Cardiac muscle cell (in vitro differentiated cells and primary cell): ENCODE results near the gene TMPRSS7. TPM values are rescaled to one million over a fixed set of nuclear protein-coding genes. Genes with fewer than 3 reads are reported as not detected.

Experiments
- DNase-seq, 2 donors: peaks; one replicate each; pipeline versions ENCODE4 v3.0.0 to v3.0.0-alpha.2; 2010 to 2017; ENCODE audit warnings: low read depth in 1 of 2, low spot score in 1 of 2
- H3K27ac ChIP-seq: fragments of 200-600 bp; sonication (generic); 2 replicates; pipeline ENCODE4 v1.5.1; 2016
- H3K27me3 ChIP-seq: fragments of 200-600 bp; sonication (generic); 2 replicates; pipeline ENCODE4 v1.6.0; 2016; ENCODE audit warnings: control low read depth
- H3K36me3 ChIP-seq: fragments of 200-600 bp; sonication (generic); 2 replicates; pipeline ENCODE4 v1.5.1; 2016; ENCODE audit warnings: control low read depth
- H3K4me1 ChIP-seq: fragments of 200-600 bp; sonication (generic); 2 replicates; pipeline ENCODE4 v1.8.1; 2017; ENCODE audit warnings: low read depth, mild to moderate bottlenecking, mixed run types
- H3K4me3 ChIP-seq: fragments of 200-600 bp; sonication (generic); 2 replicates; pipeline ENCODE4 v1.5.1; 2016; ENCODE audit warnings: mild to moderate bottlenecking
- H3K9me3 ChIP-seq: fragments of 200-600 bp; sonication (generic); 2 replicates; pipeline ENCODE4 v1.5.1; 2017; ENCODE audit warnings: low read depth, mild to moderate bottlenecking, control low read depth
- CTCF ChIP-seq: IDR thresholded peaks from 2 replicates; pipeline ENCODE4 v1.5.1; 2012; ENCODE audit warnings: low read depth, mild to moderate bottlenecking, low read length
- polyA plus RNA-seq: library from polyadenylated mRNA; unstranded; fragments of >200 nt; fragmentation: Nextera tagmentation; extraction: Ambion mirVana; gene quantifications from 2 replicates; pipeline ENCODE4 v1.2.1, GENCODE V29; 2016
- total RNA-seq: library from RNA; depleted of rRNA; stranded (reverse); fragments of >200 nt; gene quantifications from 2 replicates; pipeline ENCODE4 v1.2.3, GENCODE V29; 2016

Gene TMPRSS7
- total and polyA plus RNA-seq, 2 experiments from 2014 or later = not detected

- DNase-seq = no peak
- Histone ChIP-seq H3K4me1 (peaks cover 6% of the 10 kb centered on the region), H3K36me3 (no peaks in the 10 kb centered on the region), H3K9me3 (no peaks in the 10 kb centered on the region), H3K27me3 (peaks cover 24% of the 10 kb centered on the region), H3K27ac (no peak overlapping the region), H3K4me3 (no peak overlapping the region)
- TF ChIP-seq CTCF = no peak
Observed at GRCh38 chr3:112074006-112074405, 39.5 kb downstream of the TMPRSS7 start.

- Histone ChIP-seq H3K27ac (no peak overlapping the region), H3K4me1 (peaks cover 6% of the 10 kb centered on the region), H3K4me3 (no peak overlapping the region), H3K36me3 (no peaks in the 10 kb centered on the region), H3K9me3 (no peaks in the 10 kb centered on the region), H3K27me3 (peaks cover 24% of the 10 kb centered on the region)
- no peak for TF ChIP-seq CTCF
- peak; percentile 21 to 87 for DNase-seq
Observed at GRCh38 chr3:112074616-112075497, 40.3 kb downstream of the TMPRSS7 start.

GRCh38 chr3:112078125-112079083, 43.9 kb downstream of the TMPRSS7 start:
- H3K27me3 ChIP-seq = peaks cover 24% of the 10 kb centered on the region
- H3K27ac ChIP-seq = no peak overlapping the region
- no peak for TF ChIP-seq CTCF
- H3K36me3 ChIP-seq = no peaks in the 10 kb centered on the region
- H3K4me1 ChIP-seq = peaks cover 13% of the 10 kb centered on the region
- H3K4me3 ChIP-seq = no peak overlapping the region
- no peaks in the 10 kb centered on the region for H3K9me3 ChIP-seq
- no peak for DNase-seq

- H3K4me3 ChIP-seq = no peak overlapping the region
- H3K27ac ChIP-seq = peak overlapping the region; percentile 5
- peaks cover 8% of the 10 kb centered on the region for H3K27me3 ChIP-seq
- no peak for TF ChIP-seq CTCF
- peaks cover 34% of the 10 kb centered on the region for H3K4me1 ChIP-seq
- no peaks in the 10 kb centered on the region for H3K36me3 ChIP-seq
- no peaks in the 10 kb centered on the region for H3K9me3 ChIP-seq
- peak in 1 of 2 donors; percentile 58 for DNase-seq
Observed at GRCh38 chr3:112083239-112083638, 48.7 kb downstream of the TMPRSS7 start.

GRCh38 chr3:112084980-112085705, 50.6 kb downstream of the TMPRSS7 start:
- no peak for TF ChIP-seq CTCF

More at GRCh38 chr3:112084980-112085705, 50.6 kb downstream of the TMPRSS7 start:
- Histone ChIP-seq H3K4me3 (no peak overlapping the region), H3K4me1 (peaks cover 42% of the 10 kb centered on the region), H3K27ac (peak overlapping the region; percentile 49), H3K36me3 (no peaks in the 10 kb centered on the region), H3K27me3 (peaks cover 5% of the 10 kb centered on the region), H3K9me3 (no peaks in the 10 kb centered on the region)
- DNase-seq = peak in 1 of 2 donors; percentile 9
